ENCODE measurements around the gene PAM. TPM values are rescaled to one million over a fixed set of nuclear protein-coding genes. Genes with fewer than 3 reads are reported as not detected.

The PAM gene
- total RNA-seq, 2 experiments from 2014 or later = 63.4 to 65.8 TPM

GRCh38 chr5:103021314-103021713 is 266.2 kb downstream of the PAM start:
- CTCF ChIA-PET = no interaction called here
- intact Hi-C loops (cut with micrococcal nuclease) = no loop called here
- TF ChIP-seq CTCF (IDR thresholded peaks at IDR 0.05) = no peak
- Mint-ChIP-seq H3K4me3 (no peak overlapping the region), H3K27me3 (no peaks in the 10 kb centered on the region), H3K36me3 (ENCODE audit: low read depth) (peaks cover 17% of the 10 kb centered on the region), H3K27ac (no peak overlapping the region), H3K9me3 (no peaks in the 10 kb centered on the region), H3K4me1 (ENCODE audit: low read depth) (peaks cover 3% of the 10 kb centered on the region)
- POLR2A ChIA-PET = no interaction called here
- DNase-seq = no peak
- no peak for ATAC-seq

DNA sequence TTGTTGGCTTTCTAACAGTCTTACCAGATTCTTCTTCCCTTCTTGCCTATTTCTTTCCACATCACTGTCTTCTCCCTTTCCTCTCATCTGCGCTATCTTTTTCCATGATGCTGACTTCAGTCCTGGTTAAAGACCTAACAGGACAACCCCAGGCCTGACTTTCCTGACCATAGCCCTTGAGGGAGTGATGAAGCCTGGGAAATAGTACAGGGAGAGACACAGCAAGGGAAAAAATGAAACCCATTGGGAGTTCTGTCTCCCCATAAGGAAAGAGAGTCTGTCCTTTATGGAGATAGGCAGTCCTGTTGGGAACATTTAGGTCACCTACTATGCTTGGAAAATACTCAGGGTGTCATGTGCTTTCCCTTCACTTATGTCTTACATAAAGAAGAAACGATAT is 272.2 kb downstream of the PAM start:
- ChIA-PET POLR2A (no interaction called here), CTCF (interaction anchor here (1.8 kb wide), 1 partner anchor 9 kb away, joined by 5 read pairs; no protein-coding TSS in a partner anchor)
- Mint-ChIP-seq H3K27me3 (no peaks in the 10 kb centered on the region), H3K36me3 (ENCODE audit: low read depth) (peaks cover 21% of the 10 kb centered on the region), H3K27ac (no peak overlapping the region), H3K9me3 (no peaks in the 10 kb centered on the region), H3K4me1 (ENCODE audit: low read depth) (peaks cover 3% of the 10 kb centered on the region), H3K4me3 (no peak overlapping the region)
- ATAC-seq (no peak), DNase-seq (no peak)
- intact Hi-C loops (cut with micrococcal nuclease) = no loop called here
- no peak for TF ChIP-seq CTCF (IDR thresholded peaks at IDR 0.05)

DNA sequence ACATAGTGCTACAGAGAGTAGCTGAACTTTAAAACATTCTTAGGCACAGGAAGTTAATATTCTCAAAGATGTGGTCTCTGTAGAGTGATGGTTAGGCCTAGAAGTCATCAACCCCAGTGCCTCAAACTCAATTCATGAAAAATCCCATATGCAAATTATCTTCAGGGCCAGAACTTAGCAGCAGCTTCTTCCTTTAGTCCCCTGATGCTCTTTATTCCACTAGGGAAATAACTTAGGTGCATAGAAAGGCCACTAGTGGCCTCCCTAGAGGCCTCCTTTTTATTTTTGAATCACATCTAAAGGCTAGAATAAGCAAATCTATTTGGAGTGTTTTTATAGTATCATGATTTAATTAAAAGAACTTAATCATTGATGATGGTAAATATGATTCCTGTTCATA is 276.5 kb downstream of the PAM start:
- ATAC-seq (no peak), DNase-seq (no peak)
- ChIA-PET POLR2A (no interaction called here), CTCF (interaction anchor here (0.9 to 1.7 kb wide), 5 partner anchors 14 to 108 kb away, joined by 3 to 4 read pairs (median 3); no protein-coding TSS in a partner anchor)
- H3K4me1 Mint-ChIP-seq (ENCODE audit: low read depth) = peaks cover 3% of the 10 kb centered on the region
- H3K4me3 Mint-ChIP-seq = no peak overlapping the region
- peaks cover 2% of the 10 kb centered on the region for H3K27me3 Mint-ChIP-seq
- intact Hi-C loops (cut with micrococcal nuclease) = loop anchor here (10.0 kb wide), 1 partner anchor 103 kb away; no protein-coding TSS in a partner anchor
- no peaks in the 10 kb centered on the region for H3K9me3 Mint-ChIP-seq
- peak; percentile 39 for TF ChIP-seq CTCF (IDR thresholded peaks at IDR 0.05)
- H3K36me3 Mint-ChIP-seq (ENCODE audit: low read depth) = peaks cover 11% of the 10 kb centered on the region
- H3K27ac Mint-ChIP-seq = no peak overlapping the region

- H3K27me3 Mint-ChIP-seq = peaks cover 2% of the 10 kb centered on the region
- peaks cover 3% of the 10 kb centered on the region for H3K4me1 Mint-ChIP-seq (ENCODE audit: low read depth)
- H3K27ac Mint-ChIP-seq = no peak overlapping the region
- POLR2A ChIA-PET = no interaction called here
- DNase-seq (no peak), ATAC-seq (no peak)
- no peak overlapping the region for H3K4me3 Mint-ChIP-seq
- H3K36me3 Mint-ChIP-seq (ENCODE audit: low read depth) = peaks cover 6% of the 10 kb centered on the region
- H3K9me3 Mint-ChIP-seq = no peaks in the 10 kb centered on the region
- CTCF ChIA-PET = no interaction called here
- TF ChIP-seq CTCF (IDR thresholded peaks at IDR 0.05) = no peak
- intact Hi-C loops (cut with micrococcal nuclease) = loop anchor here (10.0 kb wide), 1 partner anchor 101 kb away; no protein-coding TSS in a partner anchor
Measured at GRCh38 chr5:103033696-103034095, 278.6 kb downstream of the PAM start.

DNA sequence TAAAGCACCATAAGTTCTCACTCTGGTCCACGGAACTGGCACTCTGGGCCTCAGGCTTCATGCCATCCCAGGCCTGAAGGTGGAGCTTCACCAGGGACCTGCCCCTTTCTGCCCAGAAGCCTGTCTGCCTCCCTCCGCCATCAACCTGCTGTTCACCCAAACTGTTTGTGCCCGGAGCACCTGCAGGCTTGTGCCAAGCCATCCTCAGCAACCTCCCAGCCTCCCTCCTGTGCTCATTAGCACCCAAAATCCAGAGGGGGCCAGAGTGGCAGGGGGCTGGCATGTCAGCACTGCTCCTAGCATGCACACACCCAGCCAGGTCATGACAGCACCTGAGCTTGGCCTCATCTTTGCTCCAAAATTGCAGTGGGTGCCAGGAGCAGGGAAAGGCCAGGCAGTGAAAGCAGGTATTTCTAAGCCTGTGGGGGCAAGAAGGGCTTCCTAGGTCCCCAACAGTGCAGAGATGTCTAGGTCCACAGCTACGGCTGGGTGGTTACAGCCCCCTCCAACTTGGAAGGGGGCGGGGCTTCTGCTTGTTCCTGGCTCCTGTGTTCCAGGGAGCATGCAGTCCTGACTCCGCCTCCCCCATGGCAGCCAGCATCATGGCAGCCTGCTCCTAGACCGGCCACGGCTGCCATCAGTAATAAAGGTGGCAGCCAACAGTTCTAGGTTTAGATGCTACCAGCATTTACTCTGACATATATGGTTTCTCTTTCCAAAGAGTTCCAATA is 279.7 kb downstream of the PAM start:
- CTCF ChIA-PET = interaction anchor here (1.4 to 1.9 kb wide), 2 partner anchors 8 to 353 kb away, joined by 3 to 5 read pairs; no protein-coding TSS in a partner anchor
- no peak overlapping the region for H3K4me3 Mint-ChIP-seq
- peaks cover 3% of the 10 kb centered on the region for H3K4me1 Mint-ChIP-seq (ENCODE audit: low read depth)
- H3K27ac Mint-ChIP-seq = no peak overlapping the region
- intact Hi-C loops (cut with micrococcal nuclease) = loop anchor here (10.0 kb wide), 1 partner anchor 100 kb away; no protein-coding TSS in a partner anchor
- no peak for ATAC-seq
- no peaks in the 10 kb centered on the region for H3K36me3 Mint-ChIP-seq (ENCODE audit: low read depth)
- POLR2A ChIA-PET = interaction anchor here (0.7 kb wide), 1 partner anchor 221 kb away, joined by 3 read pairs; no protein-coding TSS in a partner anchor
- H3K27me3 Mint-ChIP-seq = peaks cover 2% of the 10 kb centered on the region
- no peak for TF ChIP-seq CTCF (IDR thresholded peaks at IDR 0.05)
- H3K9me3 Mint-ChIP-seq = no peaks in the 10 kb centered on the region
- DNase-seq = no peak
